ENCODE data around the gene IL1RAP. TPM values are rescaled to one million over a fixed set of nuclear protein-coding genes. Genes with fewer than 3 reads are reported as not detected.

IL1RAP gene
- total and polyA plus RNA-seq, 7 experiments from 2014 or later, result 5.9 to 29.0 (median 12.1) TPM

GRCh38 chr3:190595807-190596206 is 81.9 kb downstream of the IL1RAP start:
- DNase-seq (no peak), ATAC-seq (no peak)
- H3K4me1 ChIP-seq (ENCODE audit: control insufficient read depth in 2 of 2, insufficient read depth in 2 of 2, low read length in 2 of 2), result no peaks in the 10 kb centered on the region
- intact Hi-C loops (cut with micrococcal nuclease), result no loop called here
- peaks cover 0 to 48% (median 26%) of the 10 kb centered on the region in 5 donors for H3K36me3 Mint-ChIP-seq
- H3K9me3 ChIP-seq (ENCODE audit: control insufficient read depth in 2 of 3, low read length in 3 of 3), result no peaks in the 10 kb centered on the region
- ChIA-PET CTCF (no interaction called here), POLR2A (no interaction called here)
- peaks cover 0 to 11% (median 0%) of the 10 kb centered on the region in 11 donors for H3K9me3 Mint-ChIP-seq
- H3K4me3 Mint-ChIP-seq, result no peak overlapping the region
- peaks cover 0 to 4% of the 10 kb centered on the region in 2 donors for H3K27me3 ChIP-seq (ENCODE audit: control insufficient read depth in 2 of 2, insufficient read depth in 2 of 2, low read length in 2 of 2)
- no peaks in the 10 kb centered on the region for H3K36me3 ChIP-seq (ENCODE audit: control insufficient read depth in 2 of 3, insufficient read depth in 3 of 3, low read length in 3 of 3)
- no peak overlapping the region for H3K27ac Mint-ChIP-seq
- H3K27ac ChIP-seq (ENCODE audit: low read depth, low read length), result no peak overlapping the region
- H3K27me3 Mint-ChIP-seq, result no peaks in the 10 kb centered on the region
- peaks cover 0 to 23% (median 4%) of the 10 kb centered on the region in 7 donors for H3K4me1 Mint-ChIP-seq
- H3K4me3 ChIP-seq (ENCODE audit: low read length), result no peak overlapping the region

GRCh38 chr3:190596349-190597285 is 82.7 kb downstream of the IL1RAP start:
- H3K27ac Mint-ChIP-seq, result no peak overlapping the region
- intact Hi-C loops (cut with micrococcal nuclease), result no loop called here
- H3K27me3 Mint-ChIP-seq, result no peaks in the 10 kb centered on the region
- DNase-seq (no peak), ATAC-seq (no peak)
- CTCF ChIA-PET, result no interaction called here
- Histone ChIP-seq H3K4me1 (ENCODE audit: control insufficient read depth in 2 of 2, insufficient read depth in 2 of 2, low read length in 2 of 2) (no peaks in the 10 kb centered on the region), H3K36me3 (ENCODE audit: control insufficient read depth in 2 of 3, insufficient read depth in 3 of 3, low read length in 3 of 3) (no peaks in the 10 kb centered on the region), H3K4me3 (ENCODE audit: low read length) (no peak overlapping the region), H3K27me3 (ENCODE audit: control insufficient read depth in 2 of 2, insufficient read depth in 2 of 2, low read length in 2 of 2) (peaks cover 0 to 4% of the 10 kb centered on the region in 2 donors), H3K27ac (ENCODE audit: low read depth, low read length) (no peak overlapping the region), H3K9me3 (ENCODE audit: control insufficient read depth in 2 of 3, low read length in 3 of 3) (no peaks in the 10 kb centered on the region)
- H3K4me3 Mint-ChIP-seq, result no peak overlapping the region
- H3K9me3 Mint-ChIP-seq, result peaks cover 0 to 11% (median 0%) of the 10 kb centered on the region in 11 donors
- POLR2A ChIA-PET, result no interaction called here
- peaks cover 0 to 45% (median 25%) of the 10 kb centered on the region in 5 donors for H3K36me3 Mint-ChIP-seq
- peaks cover 0 to 21% (median 4%) of the 10 kb centered on the region in 7 donors for H3K4me1 Mint-ChIP-seq

- H3K4me3 ChIP-seq (ENCODE audit: low read length), result no peak overlapping the region
- Mint-ChIP-seq H3K4me3 (no peak overlapping the region), H3K27ac (no peak overlapping the region), H3K9me3 (peaks cover 0 to 11% (median 0%) of the 10 kb centered on the region in 11 donors), H3K27me3 (no peaks in the 10 kb centered on the region), H3K4me1 (peaks cover 0 to 21% (median 4%) of the 10 kb centered on the region in 7 donors), H3K36me3 (peaks cover 0 to 48% (median 27%) of the 10 kb centered on the region in 5 donors)
- H3K9me3 ChIP-seq (ENCODE audit: control insufficient read depth in 2 of 3, low read length in 3 of 3), result no peaks in the 10 kb centered on the region
- intact Hi-C loops (cut with micrococcal nuclease), result no loop called here
- DNase-seq, result no peak
- ChIA-PET POLR2A (no interaction called here), CTCF (no interaction called here)
- H3K27ac ChIP-seq (ENCODE audit: low read depth, low read length), result no peak overlapping the region
- ATAC-seq, result no peak
- peaks cover 0 to 4% of the 10 kb centered on the region in 2 donors for H3K27me3 ChIP-seq (ENCODE audit: control insufficient read depth in 2 of 2, insufficient read depth in 2 of 2, low read length in 2 of 2)
- H3K4me1 ChIP-seq (ENCODE audit: control insufficient read depth in 2 of 2, insufficient read depth in 2 of 2, low read length in 2 of 2), result no peaks in the 10 kb centered on the region
- no peaks in the 10 kb centered on the region for H3K36me3 ChIP-seq (ENCODE audit: control insufficient read depth in 2 of 3, insufficient read depth in 3 of 3, low read length in 3 of 3)
These were observed 83.4 kb downstream of the IL1RAP start for GRCh38 chr3:190597291-190597690.

- H3K36me3 Mint-ChIP-seq, result peaks cover 22 to 58% (median 55%) of the 10 kb centered on the region in 5 donors
- ATAC-seq (no peak), DNase-seq (no peak)
- peaks cover 0 to 28% (median 5%) of the 10 kb centered on the region in 7 donors for H3K4me1 Mint-ChIP-seq
- no peak overlapping the region for H3K4me3 Mint-ChIP-seq
- Histone ChIP-seq H3K36me3 (ENCODE audit: control insufficient read depth in 2 of 3, insufficient read depth in 3 of 3, low read length in 3 of 3) (peaks cover 0 to 11% (median 0%) of the 10 kb centered on the region in 3 experiments), H3K4me1 (ENCODE audit: control insufficient read depth in 2 of 2, insufficient read depth in 2 of 2, low read length in 2 of 2) (no peaks in the 10 kb centered on the region), H3K27ac (ENCODE audit: low read depth, low read length) (no peak overlapping the region), H3K4me3 (ENCODE audit: low read length) (no peak overlapping the region), H3K9me3 (ENCODE audit: control insufficient read depth in 2 of 3, low read length in 3 of 3) (no peaks in the 10 kb centered on the region), H3K27me3 (ENCODE audit: control insufficient read depth in 2 of 2, insufficient read depth in 2 of 2, low read length in 2 of 2) (no peaks in the 10 kb centered on the region)
- POLR2A ChIA-PET, result no interaction called here
- no peak overlapping the region for H3K27ac Mint-ChIP-seq
- no peaks in the 10 kb centered on the region for H3K27me3 Mint-ChIP-seq
- intact Hi-C loops (cut with micrococcal nuclease), result no loop called here
- CTCF ChIA-PET, result no interaction called here
- H3K9me3 Mint-ChIP-seq, result peaks cover 0 to 18% (median 2%) of the 10 kb centered on the region in 11 donors
These were observed 87.7 kb downstream of the IL1RAP start for GRCh38 chr3:190601622-190602021.

- peaks cover 31 to 74% (median 61%) of the 10 kb centered on the region in 5 donors for H3K36me3 Mint-ChIP-seq
- Histone ChIP-seq H3K27me3 (ENCODE audit: control insufficient read depth in 2 of 2, insufficient read depth in 2 of 2, low read length in 2 of 2) (no peaks in the 10 kb centered on the region), H3K4me1 (ENCODE audit: control insufficient read depth in 2 of 2, insufficient read depth in 2 of 2, low read length in 2 of 2) (no peaks in the 10 kb centered on the region), H3K36me3 (ENCODE audit: control insufficient read depth in 2 of 3, insufficient read depth in 3 of 3, low read length in 3 of 3) (peaks cover 0 to 11% (median 0%) of the 10 kb centered on the region in 3 experiments), H3K4me3 (ENCODE audit: low read length) (no peak overlapping the region), H3K27ac (ENCODE audit: low read depth, low read length) (no peak overlapping the region), H3K9me3 (ENCODE audit: control insufficient read depth in 2 of 3, low read length in 3 of 3) (no peaks in the 10 kb centered on the region)
- peak overlapping the region in 1 of 9 donors; percentile 35 for H3K27ac Mint-ChIP-seq
- peak overlapping the region in 1 of 10 donors; percentile 7 for H3K4me3 Mint-ChIP-seq
- H3K4me1 Mint-ChIP-seq, result peaks cover 0 to 28% (median 4%) of the 10 kb centered on the region in 7 donors
- ChIA-PET CTCF (interaction anchor here (0.6 kb wide), 1 partner anchor 13 kb away, joined by 5 read pairs; no protein-coding TSS in a partner anchor), POLR2A (no interaction called here)
- H3K9me3 Mint-ChIP-seq, result peaks cover 0 to 14% (median 0%) of the 10 kb centered on the region in 11 donors
- H3K27me3 Mint-ChIP-seq, result no peaks in the 10 kb centered on the region
- no peak for DNase-seq
- ATAC-seq, result no peak
- intact Hi-C loops (cut with micrococcal nuclease), result loop anchor here in 1 of 2 donors (1.0 to 2.0 kb wide), 2 partner anchors 12 to 19 kb away; no protein-coding TSS in a partner anchor
These were observed 91.5 kb downstream of the IL1RAP start for GRCh38 chr3:190605385-190605784.

- POLR2A ChIA-PET, result no interaction called here
These were observed 92.7 kb downstream of the IL1RAP start for GRCh38 chr3:190606596-190606995.

More at GRCh38 chr3:190606596-190606995, 92.7 kb downstream of the IL1RAP start:
- Histone ChIP-seq H3K4me3 (ENCODE audit: low read length) (no peak overlapping the region), H3K4me1 (ENCODE audit: control insufficient read depth in 2 of 2, insufficient read depth in 2 of 2, low read length in 2 of 2) (no peaks in the 10 kb centered on the region), H3K27ac (ENCODE audit: low read depth, low read length) (no peak overlapping the region), H3K9me3 (ENCODE audit: control insufficient read depth in 2 of 3, low read length in 3 of 3) (no peaks in the 10 kb centered on the region), H3K36me3 (ENCODE audit: control insufficient read depth in 2 of 3, insufficient read depth in 3 of 3, low read length in 3 of 3) (peaks cover 0 to 11% (median 0%) of the 10 kb centered on the region in 3 experiments), H3K27me3 (ENCODE audit: control insufficient read depth in 2 of 2, insufficient read depth in 2 of 2, low read length in 2 of 2) (no peaks in the 10 kb centered on the region)
- ATAC-seq (no peak), DNase-seq (no peak)
- no peaks in the 10 kb centered on the region for H3K27me3 Mint-ChIP-seq
- no peak overlapping the region for H3K27ac Mint-ChIP-seq
- intact Hi-C loops (cut with micrococcal nuclease), result no loop called here
- no peak overlapping the region for H3K4me3 Mint-ChIP-seq
- peaks cover 0 to 14% (median 0%) of the 10 kb centered on the region in 11 donors for H3K9me3 Mint-ChIP-seq
- peaks cover 0 to 28% (median 4%) of the 10 kb centered on the region in 7 donors for H3K4me1 Mint-ChIP-seq
- CTCF ChIA-PET, result no interaction called here
- peaks cover 31 to 75% (median 58%) of the 10 kb centered on the region in 5 donors for H3K36me3 Mint-ChIP-seq

All from naive thymus-derived CD4-positive, alpha-beta T cell (primary cell).